ENCODE results near the gene KRT31.
A peak's percentile ranks its signal among the peaks of the same experiment; 100 is the strongest.

KRT31 gene

GRCh38 chr17:41446806-41447205, 49.4 kb upstream of the KRT31 start (continued):
- TF ChIP-seq, protein P1, sequence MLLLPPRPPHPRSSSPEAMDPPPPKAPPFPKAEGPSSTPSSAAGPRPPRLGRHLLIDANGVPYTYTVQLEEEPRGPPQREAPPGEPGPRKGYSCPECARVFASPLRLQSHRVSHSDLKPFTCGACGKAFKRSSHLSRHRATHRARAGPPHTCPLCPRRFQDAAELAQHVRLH (tag by site-specific recombination; IDR thresholded peaks at IDR 0.05), result no peak

GRCh38 chr17:41444640-41445039, 47.2 kb upstream of the KRT31 start:
- Histone ChIP-seq H3K36me3 (ENCODE audit: control insufficient read depth in 2 of 2, insufficient read depth in 1 of 2, low read length in 2 of 2) (no peaks in the 10 kb centered on the region), H3K4me1 (ENCODE audit: control insufficient read depth, insufficient read depth, low read length) (no peaks in the 10 kb centered on the region), H3K4me3 (ENCODE audit: low read depth, low read length) (no peak overlapping the region), H3K27ac (ENCODE audit: extremely low read depth, low read depth, low read length) (no peak overlapping the region), H3K9me3 (ENCODE audit: control insufficient read depth, insufficient read depth, low read depth, low read length) (no peaks in the 10 kb centered on the region)
- TF ChIP-seq ZNF513 (tag by site-specific recombination; IDR thresholded peaks at IDR 0.05) (no peak), ZNF112 (tag by site-specific recombination; IDR thresholded peaks at IDR 0.05) (peak; percentile 92)
- CTCF ChIA-PET, result interaction anchor here (0.8 kb wide), 1 partner anchor 11 kb away, joined by 3 read pairs; no protein-coding TSS in a partner anchor
- POLR2A ChIA-PET, result interaction anchor here (0.5 kb wide), 1 partner anchor 1127 kb away, joined by 3 read pairs; no protein-coding TSS in a partner anchor

DNA sequence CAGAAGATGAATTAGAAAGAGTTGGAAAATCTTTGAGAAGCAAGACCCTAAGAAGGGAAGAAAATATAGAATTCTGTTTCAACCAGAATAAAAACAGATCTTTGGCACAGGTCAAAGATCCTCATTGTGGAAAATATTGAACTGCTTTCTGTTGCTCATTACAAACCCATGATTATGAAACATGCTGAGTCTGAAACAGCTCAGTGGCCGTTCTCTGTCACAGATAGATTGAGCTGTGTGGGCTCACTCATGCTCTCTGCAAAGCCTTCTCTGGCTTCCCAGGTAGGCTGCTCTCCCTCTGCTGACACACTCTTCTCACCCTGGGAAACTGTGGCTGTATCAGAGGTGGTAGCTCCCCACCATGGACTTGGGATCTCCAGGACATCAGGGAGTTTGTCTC, 46.8 kb upstream of the KRT31 start:
- POLR2A ChIA-PET, result interaction anchor here (0.5 kb wide), 1 partner anchor 1126 kb away, joined by 3 read pairs; no protein-coding TSS in a partner anchor
- TF ChIP-seq ZNF558 (tag by site-specific recombination; IDR thresholded peaks at IDR 0.05), result no peak
- TF ChIP-seq ZFP69B (tag by site-specific recombination; IDR thresholded peaks at IDR 0.05), result no peak
- TF ChIP-seq, protein P2, sequence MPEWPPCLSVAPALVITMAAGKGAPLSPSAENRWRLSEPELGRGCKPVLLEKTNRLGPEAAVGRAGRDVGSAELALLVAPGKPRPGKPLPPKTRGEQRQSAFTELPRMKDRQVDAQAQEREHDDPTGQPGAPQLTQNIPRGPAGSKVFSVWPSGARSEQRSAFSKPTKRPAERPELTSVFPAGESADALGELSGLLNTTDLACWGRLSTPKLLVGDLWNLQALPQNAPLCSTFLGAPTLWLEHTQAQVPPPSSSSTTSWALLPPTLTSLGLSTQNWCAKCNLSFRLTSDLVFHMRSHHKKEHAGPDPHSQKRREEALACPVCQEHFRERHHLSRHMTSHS (tag by site-specific recombination; IDR thresholded peaks at IDR 0.05), result no peak
- TF ChIP-seq ZNF513 (tag by site-specific recombination; IDR thresholded peaks at IDR 0.05), result no peak
- TF ChIP-seq ZNF792 (tag by site-specific recombination; IDR thresholded peaks at IDR 0.05), result no peak
- no peak for TF ChIP-seq ZNF626 (tag by site-specific recombination; IDR thresholded peaks at IDR 0.05)
- TF ChIP-seq ZNF121 (tag by site-specific recombination; IDR thresholded peaks at IDR 0.05), result no peak
- no peak for TF ChIP-seq ZNF658 (tag by site-specific recombination; IDR thresholded peaks at IDR 0.05)
- no peak for TF ChIP-seq ZNF202 (tag by site-specific recombination; IDR thresholded peaks at IDR 0.05; ENCODE audit: borderline replicate concordance)
- TF ChIP-seq, protein P3, sequence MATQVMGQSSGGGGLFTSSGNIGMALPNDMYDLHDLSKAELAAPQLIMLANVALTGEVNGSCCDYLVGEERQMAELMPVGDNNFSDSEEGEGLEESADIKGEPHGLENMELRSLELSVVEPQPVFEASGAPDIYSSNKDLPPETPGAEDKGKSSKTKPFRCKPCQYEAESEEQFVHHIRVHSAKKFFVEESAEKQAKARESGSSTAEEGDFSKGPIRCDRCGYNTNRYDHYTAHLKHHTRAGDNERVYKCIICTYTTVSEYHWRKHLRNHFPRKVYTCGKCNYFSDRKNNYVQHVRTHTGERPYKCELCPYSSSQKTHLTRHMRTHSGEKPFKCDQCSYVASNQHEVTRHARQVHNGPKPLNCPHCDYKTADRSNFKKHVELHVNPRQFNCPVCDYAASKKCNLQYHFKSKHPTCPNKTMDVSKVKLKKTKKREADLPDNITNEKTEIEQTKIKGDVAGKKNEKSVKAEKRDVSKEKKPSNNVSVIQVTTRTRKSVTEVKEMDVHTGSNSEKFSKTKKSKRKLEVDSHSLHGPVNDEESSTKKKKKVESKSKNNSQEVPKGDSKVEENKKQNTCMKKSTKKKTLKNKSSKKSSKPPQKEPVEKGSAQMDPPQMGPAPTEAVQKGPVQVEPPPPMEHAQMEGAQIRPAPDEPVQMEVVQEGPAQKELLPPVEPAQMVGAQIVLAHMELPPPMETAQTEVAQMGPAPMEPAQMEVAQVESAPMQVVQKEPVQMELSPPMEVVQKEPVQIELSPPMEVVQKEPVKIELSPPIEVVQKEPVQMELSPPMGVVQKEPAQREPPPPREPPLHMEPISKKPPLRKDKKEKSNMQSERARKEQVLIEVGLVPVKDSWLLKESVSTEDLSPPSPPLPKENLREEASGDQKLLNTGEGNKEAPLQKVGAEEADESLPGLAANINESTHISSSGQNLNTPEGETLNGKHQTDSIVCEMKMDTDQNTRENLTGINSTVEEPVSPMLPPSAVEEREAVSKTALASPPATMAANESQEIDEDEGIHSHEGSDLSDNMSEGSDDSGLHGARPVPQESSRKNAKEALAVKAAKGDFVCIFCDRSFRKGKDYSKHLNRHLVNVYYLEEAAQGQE (tag by site-specific recombination; IDR thresholded peaks at IDR 0.05), result no peak
- no peak for TF ChIP-seq ZNF398 (tag by site-specific recombination; IDR thresholded peaks at IDR 0.05)
- no peak for TF ChIP-seq ZNF416 (tag by site-specific recombination; IDR thresholded peaks at IDR 0.05)
- TF ChIP-seq ZBTB1 (tag by site-specific recombination; IDR thresholded peaks at IDR 0.05), result no peak
- TF ChIP-seq ZNF175 (tag by site-specific recombination; IDR thresholded peaks at IDR 0.05), result no peak
- TF ChIP-seq ZNF48 (tag by site-specific recombination; IDR thresholded peaks at IDR 0.05), result no peak
- no peak for TF ChIP-seq PRDM10 (tag by site-specific recombination; IDR thresholded peaks at IDR 0.05)
- no peak for TF ChIP-seq ZNF311 (tag by site-specific recombination; IDR thresholded peaks at IDR 0.05; ENCODE audit: borderline replicate concordance)
- CTCF ChIA-PET, result interaction anchor here (0.5 to 1.6 kb wide), 4 partner anchors 11 to 224 kb away, joined by 3 to 7 read pairs (median 4); no protein-coding TSS in a partner anchor
- Histone ChIP-seq H3K4me1 (ENCODE audit: control insufficient read depth, insufficient read depth, low read length) (no peaks in the 10 kb centered on the region), H3K4me3 (ENCODE audit: low read depth, low read length) (no peak overlapping the region), H3K27ac (ENCODE audit: extremely low read depth, low read depth, low read length) (no peak overlapping the region), H3K9me3 (ENCODE audit: control insufficient read depth, insufficient read depth, low read depth, low read length) (no peaks in the 10 kb centered on the region), H3K36me3 (ENCODE audit: control insufficient read depth in 2 of 2, insufficient read depth in 1 of 2, low read length in 2 of 2) (no peaks in the 10 kb centered on the region)

All from HEK293 (cell line).